Nucleus accumbens (tissue), 56 donors: Measurements from ENCODE around the gene SDK1.

ENCODE experiments used
- DNase-seq, 56 donors: peaks; one replicate each; lab custom pipeline; 2025; lab: John Stamatoyannopoulos, UW

Gene SDK1

DNA sequence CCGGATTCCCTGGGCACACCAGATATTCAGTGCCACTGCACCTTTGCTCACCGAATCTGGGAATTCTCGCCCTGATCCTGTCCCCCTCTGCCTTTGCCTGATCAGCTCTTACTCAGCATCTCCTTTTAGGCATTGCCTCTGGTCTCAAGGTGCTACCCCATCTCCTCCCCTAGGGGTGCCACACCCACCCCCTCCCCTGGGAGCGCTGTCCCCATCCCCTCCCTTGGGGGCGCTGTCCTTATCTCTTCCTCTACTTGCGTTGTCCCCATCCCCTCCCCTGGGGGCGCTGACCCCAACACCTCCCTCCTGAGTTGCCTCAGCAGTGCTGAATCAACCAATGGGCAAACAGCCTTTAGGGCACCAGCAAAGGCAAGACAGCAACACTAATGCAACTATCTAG, 694.1 kb downstream of the SDK1 start:
- DNase-seq = no peak

DNA sequence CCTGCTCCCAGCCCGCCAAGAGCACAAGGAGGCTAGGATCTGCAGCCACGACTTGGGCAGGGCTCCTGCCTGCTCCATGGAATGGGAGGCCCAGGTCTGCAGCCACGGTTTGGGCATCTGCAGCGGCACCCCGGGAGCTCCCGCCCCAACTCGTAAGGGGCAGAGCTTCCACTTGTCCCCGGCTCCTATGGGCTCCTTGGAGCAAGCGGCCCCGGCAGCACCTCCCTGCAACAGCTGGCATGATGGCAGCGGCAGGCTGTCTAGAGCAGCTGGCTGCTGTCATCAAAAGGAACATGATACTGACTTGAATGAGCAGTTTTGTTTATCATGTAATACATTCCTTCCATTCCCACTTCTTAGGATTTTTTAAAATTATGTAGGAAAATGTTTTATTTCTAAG, 697.0 kb downstream of the SDK1 start:
- DNase-seq = no peak

DNA sequence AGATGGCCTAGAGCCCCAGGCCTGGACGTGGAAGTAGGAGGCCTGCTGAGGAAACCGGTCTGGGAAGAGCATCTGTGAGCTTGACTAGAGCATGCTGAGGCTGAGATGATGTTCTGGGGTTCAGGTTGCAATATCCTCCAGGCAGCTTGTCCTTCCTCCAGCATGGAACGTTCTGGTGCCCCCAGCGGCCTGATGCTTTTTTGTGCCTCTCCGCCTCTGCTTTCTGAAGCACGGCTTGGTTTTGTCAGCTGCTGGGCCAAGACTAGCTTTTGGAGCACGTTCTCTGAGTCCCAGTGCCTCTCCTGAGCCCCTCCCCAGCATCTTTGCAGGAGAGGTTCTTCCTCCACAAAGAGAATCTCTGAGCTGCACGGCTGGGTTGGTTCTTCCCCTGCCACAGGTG, 699.1 kb downstream of the SDK1 start:
- DNase-seq = no peak

DNA sequence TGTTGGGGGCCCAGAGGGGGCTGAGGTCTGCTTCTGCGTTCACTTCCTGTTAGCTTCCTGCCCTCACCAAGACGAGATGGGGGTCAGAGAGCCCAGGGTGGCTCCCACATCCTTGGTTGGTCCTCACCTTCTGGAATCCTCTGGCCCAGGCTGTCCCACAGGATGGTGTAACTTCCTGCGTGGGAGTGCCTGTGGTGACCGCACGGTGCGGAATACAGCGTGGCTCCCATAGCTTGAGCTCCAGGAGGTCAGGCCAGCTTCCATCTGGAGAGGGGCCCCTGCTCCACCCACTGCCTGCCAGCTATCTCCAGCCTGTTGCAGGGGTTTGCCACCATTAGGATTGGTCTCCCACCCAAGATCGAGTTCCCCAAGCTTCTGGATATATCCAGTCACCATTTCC, 699.9 kb downstream of the SDK1 start:
- DNase-seq = no peak

DNA sequence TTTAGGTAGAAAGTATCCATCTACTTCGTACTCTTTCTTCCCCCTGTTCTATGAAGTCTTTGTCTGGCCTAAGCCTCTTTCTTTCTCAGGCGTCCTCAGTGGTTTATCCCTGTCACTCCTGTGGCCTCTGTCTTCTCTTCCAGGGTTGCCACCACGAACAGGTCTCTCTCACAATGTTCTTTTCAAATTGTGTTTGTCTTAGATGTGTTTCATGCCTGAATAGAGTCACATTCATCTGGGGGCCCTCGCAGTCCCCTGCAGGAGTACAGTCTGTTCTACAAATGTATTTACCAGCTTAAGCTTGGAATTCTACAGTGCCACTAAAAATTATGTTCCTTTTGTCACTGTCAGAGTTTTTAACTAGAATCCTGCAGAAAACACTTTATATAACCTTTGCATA, 700.7 kb downstream of the SDK1 start:
- DNase-seq = no peak

DNA sequence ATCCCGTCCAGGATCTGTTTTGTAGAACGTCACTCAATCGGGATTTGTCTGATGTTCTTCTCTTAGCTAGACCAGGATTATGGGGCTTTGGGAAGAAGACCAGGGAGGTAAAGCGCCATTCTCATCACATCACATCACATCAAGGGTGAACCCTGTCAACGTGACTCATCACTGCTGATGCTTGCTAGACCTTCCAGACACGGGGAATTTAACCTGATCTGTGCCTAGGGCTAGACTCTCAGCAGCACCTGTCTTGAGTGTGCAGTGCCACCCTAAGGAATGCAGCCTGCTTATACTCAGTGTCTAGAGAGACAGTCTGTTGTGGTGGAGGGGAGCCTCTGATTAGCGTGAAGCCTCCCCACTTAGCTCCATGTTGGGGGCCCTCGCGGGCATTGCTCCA, 702.5 kb downstream of the SDK1 start:
- no peak for DNase-seq

DNA sequence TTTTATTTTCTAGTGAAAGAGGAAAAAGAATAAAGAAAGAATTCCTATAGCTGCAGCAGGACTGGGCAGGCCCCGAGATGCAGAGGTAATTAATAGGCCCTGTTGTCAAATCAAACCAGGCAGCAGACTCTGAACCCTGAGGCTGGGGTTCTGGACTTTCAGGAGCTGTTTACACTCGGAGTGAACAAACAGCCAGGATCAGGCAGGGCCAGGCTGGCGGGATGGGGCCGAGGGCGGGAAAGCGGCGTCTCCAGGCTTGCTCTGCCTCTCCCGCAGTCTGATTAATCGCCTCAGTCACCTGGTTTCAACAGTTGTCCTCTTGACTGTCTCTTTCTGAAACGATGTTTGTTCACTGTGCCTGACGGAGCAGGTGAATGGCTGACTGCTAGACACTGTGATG, 705.6 kb downstream of the SDK1 start:
- no peak for DNase-seq

DNA sequence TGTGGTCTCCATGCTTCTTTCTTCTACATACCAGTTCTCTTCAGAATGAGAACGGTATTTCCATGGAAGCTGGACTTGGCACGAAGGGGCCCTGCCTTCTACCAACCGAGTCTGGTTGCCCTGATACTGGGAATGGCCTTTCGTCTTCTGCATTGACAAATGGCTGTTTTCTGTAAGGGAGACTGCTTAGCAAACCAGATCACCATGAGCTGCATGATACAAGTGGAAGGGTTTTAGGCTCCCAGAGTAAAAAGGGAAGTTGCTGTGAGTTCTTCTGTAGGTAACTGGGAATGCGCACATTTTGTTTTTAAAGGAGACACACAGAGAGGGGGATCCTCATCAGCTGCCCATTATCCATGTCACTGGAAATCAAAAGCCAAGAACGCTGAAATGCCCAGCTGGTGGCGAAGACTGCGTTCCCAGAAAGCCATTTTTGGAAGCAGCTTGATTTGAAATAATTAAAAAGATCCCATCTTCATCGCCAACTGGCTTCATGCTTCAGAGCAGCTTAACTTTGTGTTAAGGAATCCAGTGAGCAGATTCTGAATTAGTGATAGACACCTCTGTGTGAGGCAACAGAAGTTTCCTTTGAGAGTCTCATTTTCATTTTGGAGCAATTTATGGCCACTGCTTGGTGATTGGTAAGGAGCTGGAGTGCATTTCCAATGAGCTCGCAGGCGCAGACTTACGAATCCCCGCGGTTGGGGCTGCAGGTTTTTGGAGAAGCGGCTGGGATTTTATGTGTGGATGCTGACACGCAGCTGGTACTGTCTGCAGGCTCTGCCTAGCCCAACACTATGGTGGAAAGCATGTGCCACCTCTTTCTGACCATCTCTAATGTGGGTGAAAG, 708.4 kb downstream of the SDK1 start:
- DNase-seq = no peak

DNA sequence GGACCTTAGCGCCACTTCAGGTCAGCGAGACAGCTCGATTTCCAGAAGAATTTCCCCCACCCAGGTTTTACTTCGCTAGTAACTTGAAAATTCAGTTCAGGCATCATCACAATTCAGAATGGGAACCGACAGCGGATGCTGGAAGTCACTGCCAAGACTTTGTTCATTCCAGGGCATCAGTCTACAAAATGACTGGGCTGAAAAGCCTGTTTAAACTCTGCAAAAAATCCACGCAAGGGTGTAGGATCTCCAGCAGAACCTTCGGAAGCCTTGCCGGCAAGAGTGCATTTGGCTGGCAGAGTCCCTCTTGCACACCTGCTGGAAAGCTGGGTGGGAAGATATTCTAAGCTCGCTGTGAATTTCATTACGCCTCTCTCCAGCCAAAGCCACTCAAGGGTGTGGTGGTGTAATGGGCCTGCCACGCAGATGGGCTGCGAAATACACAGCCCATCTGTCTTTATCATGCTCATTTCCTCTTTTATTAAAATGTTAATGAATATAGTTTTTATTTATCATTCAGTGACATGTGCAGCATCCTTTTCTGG, 709.1 kb downstream of the SDK1 start:
- no peak for DNase-seq

DNA sequence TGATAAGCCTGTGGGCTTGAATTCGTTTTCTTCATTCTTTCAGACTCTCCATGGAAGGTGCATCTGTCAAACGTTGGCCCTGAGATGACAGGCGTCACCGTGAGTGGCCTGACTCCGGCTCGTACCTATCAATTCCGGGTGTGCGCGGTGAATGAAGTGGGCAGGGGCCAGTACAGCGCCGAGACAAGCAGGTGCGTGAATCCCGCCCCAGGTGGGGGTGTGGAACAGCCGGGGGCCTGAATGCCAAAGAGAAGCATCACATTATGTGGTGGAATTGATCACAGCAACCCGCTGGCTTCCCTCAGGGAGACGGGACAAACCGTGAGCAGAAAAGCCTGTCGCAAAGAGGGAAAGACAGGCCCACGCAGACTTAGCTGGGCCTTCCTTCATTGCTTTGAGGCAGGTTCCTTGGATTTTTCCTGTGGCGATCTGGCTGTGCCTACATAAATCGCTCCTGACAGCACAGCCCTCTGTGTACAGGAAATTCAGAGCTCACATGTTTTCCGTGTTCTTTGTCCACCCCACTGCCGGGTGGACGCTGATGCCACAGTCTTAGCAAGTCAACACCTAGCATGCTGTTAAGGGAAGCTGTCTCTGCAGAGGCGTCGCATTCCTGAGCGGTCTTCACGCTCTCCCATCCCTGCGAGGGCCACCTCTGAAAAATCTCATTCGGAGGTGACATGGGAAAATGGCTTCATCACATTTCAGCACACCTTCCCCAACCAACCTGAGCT, 710.0 kb downstream of the SDK1 start:
- DNase-seq = no peak

DNA sequence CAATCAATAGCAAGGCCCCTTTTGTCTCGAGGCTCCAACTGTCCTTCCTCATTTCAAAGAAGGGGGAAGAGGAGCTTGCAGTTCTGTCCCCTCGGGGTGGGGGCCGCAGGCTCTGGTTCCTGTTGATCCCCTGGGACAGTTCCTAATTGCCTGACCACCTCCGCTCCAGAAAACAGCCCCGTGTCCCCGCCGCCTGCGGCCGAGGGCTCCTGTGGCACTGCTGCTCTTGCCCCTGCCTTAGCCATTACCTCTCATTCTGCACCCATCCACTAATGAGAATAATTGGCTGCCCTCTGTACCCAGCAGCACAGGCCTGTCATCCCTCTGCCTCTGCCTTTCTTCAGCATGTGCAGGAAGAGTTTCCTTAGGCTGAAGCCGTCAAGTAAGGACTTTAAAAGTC, 712.7 kb downstream of the SDK1 start:
- no peak for DNase-seq

DNA sequence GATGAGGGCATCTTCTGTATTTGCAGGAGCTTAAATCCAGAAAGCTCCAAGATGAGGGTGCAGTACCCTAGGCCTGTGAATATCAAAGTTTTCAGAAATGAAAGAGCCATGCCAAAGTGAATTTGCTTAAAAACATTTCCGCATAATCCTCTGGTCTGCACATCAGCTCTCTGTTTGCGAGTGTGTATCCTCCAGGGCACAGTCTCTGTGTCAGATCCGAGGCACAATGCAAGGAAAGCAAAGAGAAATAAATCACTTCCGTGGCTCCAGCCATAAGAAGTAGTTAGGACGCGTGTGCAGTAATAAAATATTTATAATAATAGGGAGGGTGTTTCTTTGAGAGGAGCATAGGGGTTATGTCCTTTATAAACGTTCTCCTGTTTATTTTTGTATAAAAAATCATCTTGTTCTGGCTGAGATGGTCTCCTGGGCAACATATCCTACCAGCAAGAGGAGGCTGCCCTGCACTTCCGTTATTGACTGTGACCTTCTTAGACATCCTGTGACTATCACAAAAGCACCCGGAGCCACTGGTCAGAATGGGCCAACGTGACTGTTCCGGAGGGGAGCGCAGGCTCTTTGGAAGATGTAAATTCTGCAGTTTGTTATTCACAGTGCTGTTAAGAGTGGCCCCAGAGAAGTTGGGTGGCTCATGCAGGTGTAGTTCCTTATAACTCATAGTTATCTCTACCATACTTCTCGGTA, 713.4 kb downstream of the SDK1 start:
- no peak for DNase-seq

DNA sequence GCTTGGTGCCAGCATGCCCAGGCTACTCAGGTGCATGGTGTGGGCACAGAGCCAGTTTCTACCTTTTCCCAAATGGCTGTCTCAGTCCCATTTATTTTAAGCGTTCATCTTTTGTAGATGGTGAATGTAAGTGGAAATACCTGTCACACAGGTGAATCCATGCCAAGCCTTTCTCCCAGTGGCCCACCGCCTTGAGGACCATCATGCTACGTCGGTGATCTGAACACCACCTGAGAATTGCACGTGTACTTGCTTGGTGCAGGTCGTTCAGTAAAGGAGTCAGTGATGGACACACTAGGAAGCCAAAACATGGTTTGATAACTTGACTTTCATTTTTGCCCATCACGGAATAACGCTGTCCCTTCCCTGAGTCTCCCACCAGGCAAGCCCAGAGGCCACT, 714.3 kb downstream of the SDK1 start:
- DNase-seq = no peak

DNA sequence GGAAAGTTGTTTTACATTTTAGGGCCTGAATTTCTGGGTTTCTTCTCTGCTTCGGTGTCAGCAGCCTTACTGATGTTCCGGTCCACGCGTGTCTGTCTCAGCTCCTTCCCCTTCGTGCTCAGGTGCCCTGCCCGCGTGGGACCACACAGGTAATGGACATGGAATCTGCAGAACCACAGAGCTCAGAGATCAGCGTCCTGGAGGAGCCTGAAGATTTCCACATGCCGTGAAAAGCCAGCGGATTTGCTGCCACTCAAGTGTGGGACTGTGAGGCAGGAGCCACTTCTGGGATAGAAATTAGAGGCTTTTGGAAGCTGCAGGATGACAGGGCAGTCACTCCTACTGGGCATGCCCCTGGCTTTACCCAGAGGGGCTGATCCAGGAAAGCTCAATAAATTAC, 714.9 kb downstream of the SDK1 start:
- no peak for DNase-seq

DNA sequence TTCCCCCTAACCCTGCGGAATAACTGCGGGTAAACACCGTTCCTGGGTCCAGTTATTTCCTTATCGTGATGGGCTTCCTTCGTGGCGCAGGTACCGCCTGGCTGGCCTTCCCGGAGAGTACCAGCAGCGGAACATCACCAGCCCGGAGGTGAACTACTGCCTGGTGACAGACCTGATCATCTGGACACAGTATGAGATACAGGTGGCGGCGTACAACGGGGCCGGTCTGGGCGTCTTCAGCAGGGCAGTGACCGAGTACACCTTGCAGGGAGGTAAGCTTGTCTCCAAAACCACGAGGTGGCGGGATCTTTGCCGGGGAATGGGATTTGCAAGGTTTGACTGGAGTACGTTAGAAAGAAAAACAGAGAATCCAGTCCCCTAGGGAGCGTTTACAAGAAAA, 716.0 kb downstream of the SDK1 start:
- DNase-seq = no peak

DNA sequence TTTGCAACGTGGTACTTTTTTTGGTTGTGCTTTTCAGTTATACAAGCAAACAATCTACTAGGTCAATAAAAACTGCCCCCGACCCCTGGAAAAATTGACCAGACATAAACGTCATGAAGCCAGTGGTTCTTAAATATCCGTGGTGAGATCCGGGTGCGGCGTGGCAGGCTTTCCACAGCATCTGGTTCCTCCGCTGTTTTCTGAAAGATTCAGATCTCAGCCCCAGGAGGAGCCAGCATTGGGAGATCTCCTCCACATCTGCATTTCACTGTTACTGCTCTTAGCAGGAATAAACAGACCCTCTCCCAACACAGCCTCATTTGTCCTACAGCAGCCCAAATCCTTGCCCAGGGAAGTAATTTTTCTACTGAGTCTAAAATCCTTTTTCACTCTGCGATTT, 716.7 kb downstream of the SDK1 start:
- no peak for DNase-seq

DNA sequence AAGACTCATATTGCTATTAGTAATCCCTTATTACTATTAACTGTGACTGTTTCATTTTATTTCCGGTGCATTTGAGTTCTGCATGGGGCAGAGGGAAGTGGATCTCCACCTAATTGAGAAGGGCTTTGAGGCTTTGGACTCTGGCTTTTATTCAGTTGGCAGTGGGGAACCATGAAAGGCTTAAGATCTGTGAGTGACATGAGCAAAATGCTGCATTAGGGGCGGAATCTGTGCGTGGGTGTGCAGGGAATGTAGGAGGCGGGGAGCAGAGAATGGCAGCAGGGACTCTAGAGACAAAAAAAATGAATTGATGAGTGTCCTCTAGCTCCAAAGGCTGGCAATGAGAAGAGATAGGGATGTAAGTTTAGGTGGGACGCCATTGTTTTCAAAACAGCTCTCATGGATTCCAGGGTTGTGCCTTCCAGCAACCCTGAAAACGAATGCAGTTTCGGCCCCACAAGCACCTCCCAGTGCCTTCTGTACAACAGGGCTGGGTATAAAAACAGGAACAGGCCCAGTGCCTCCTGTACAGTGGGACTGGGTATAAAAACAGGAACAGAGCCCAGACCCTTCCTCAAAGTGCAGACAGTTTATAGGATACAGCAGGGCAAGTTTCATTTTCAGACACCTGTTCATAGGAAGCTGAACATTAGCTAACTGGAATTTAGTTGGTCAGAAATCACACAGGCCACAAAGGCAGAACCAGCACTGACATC, 717.7 kb downstream of the SDK1 start:
- DNase-seq = no peak

DNA sequence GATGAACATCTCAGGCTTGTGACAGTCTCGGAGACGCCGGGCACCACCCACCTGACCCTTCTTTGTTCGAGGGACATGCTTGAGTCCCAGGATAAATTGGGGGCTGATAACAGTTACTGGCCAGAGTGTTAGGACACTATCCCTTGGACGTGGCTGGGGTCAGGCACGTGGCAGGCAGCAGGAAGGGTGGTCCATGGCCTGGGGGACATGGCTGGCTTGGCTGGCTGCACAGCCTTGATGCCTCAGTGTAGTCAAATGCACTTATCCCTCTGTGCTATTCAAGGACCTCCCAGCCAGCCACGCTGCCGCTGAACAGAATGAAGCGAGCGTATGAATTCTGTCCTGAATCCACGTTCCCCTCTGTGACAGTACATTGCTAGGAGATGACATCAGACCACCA, 719.0 kb downstream of the SDK1 start:
- no peak for DNase-seq

DNA sequence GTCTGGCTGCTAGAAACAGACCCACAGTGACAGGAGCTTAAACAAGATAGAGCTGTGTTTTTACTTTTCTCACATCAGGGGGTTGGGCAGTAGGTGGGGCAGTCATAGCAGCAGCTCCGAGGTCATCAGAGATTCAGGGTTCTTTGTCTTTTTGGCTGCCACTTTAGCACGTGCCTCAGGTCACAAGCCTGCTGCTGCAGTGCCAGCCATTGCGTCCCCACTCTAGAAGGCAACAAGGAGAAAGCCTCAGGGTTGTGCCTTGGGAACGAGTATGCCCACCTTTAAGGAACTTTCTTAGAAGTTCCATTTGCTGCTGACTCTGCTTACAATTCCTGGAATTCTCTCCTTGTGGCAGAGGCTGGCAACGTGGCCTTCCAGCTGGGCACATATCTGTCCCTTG, 720.4 kb downstream of the SDK1 start:
- no peak for DNase-seq

DNA sequence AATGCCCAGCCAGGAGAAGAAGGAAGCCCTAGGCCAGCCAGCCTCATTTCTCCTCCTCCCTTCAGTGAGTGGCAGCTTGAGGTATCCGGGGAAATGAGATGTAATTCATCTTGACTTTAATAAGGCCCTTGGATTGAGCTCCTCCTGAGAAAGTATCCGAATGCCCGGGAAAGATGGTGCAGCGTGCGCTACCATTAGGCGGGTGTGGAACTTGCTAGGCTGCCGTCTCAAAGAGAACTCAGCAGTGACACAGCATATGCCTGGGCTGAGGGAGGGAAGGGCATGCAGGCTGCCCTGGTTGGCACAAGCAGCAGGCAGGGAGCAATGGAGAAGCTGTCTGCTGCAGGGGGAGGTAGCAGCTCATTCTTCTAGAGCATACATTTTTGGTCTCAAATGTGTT, 721.2 kb downstream of the SDK1 start:
- no peak for DNase-seq

DNA sequence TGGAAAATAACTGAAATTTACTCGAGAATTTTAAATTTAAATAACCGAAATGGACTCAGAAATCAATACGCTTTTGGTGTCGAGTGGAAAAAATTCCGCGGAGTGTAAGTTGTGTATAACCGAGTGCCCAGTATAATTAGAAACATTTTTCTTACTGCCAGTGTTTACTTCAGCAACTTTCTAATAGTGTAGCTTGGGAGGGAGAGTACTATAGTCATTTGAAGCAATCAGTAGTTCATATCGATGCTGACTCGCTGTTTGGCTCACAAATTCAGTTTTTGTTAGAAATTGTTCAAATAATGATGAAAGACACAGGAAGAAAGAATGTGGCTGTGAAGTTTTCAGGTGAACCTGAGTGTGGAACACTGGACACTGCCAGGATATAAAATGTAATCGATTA, 722.5 kb downstream of the SDK1 start:
- no peak for DNase-seq
